ENCODE data around the gene SLC22A23. TPM values are rescaled to one million over a fixed set of nuclear protein-coding genes. Genes with fewer than 3 reads are reported as not detected.

SLC22A23 gene
- total RNA-seq, 1 donor from 2014 or later, result 19.2 TPM

GRCh38 chr6:3278691-3279090 is 178.2 kb downstream of the SLC22A23 start:
- Histone ChIP-seq H3K9me3 (no peaks in the 10 kb centered on the region), H3K4me1 (peaks cover 22% of the 10 kb centered on the region), H3K27ac (no peak overlapping the region), H3K27me3 (no peaks in the 10 kb centered on the region), H3K4me3 (no peak overlapping the region), H3K36me3 (peaks cover 7% of the 10 kb centered on the region)
- intact Hi-C loops (cut with DNase I), result no loop called here
- no peak for DNase-seq
- ATAC-seq, result no peak
- TF ChIP-seq CTCF (IDR thresholded peaks at IDR 0.05), result no peak

GRCh38 chr6:3277851-3278416 is 178.9 kb downstream of the SLC22A23 start:
- no peak for DNase-seq
- no peak for TF ChIP-seq CTCF (IDR thresholded peaks at IDR 0.05)
- H3K9me3 ChIP-seq, result no peaks in the 10 kb centered on the region
- intact Hi-C loops (cut with DNase I), result no loop called here
- H3K4me1 ChIP-seq, result peaks cover 22% of the 10 kb centered on the region
- no peak overlapping the region for H3K4me3 ChIP-seq
- H3K36me3 ChIP-seq, result peaks cover 6% of the 10 kb centered on the region
- ATAC-seq, result no peak
- H3K27ac ChIP-seq, result no peak overlapping the region
- no peaks in the 10 kb centered on the region for H3K27me3 ChIP-seq

- DNase-seq, result no peak
- H3K4me3 ChIP-seq, result no peak overlapping the region
- H3K27ac ChIP-seq, result no peak overlapping the region
- no peaks in the 10 kb centered on the region for H3K27me3 ChIP-seq
- peaks cover 13% of the 10 kb centered on the region for H3K36me3 ChIP-seq
- intact Hi-C loops (cut with DNase I), result no loop called here
- no peak for TF ChIP-seq CTCF (IDR thresholded peaks at IDR 0.05)
- ATAC-seq, result no peak
- no peaks in the 10 kb centered on the region for H3K9me3 ChIP-seq
- peaks cover 15% of the 10 kb centered on the region for H3K4me1 ChIP-seq
Measured at GRCh38 chr6:3277251-3277650, 179.6 kb downstream of the SLC22A23 start.

GRCh38 chr6:3276174-3277167 is 180.4 kb downstream of the SLC22A23 start:
- no peak for TF ChIP-seq CTCF (IDR thresholded peaks at IDR 0.05)
- Histone ChIP-seq H3K27ac (no peak overlapping the region), H3K9me3 (no peaks in the 10 kb centered on the region), H3K4me1 (peaks cover 8% of the 10 kb centered on the region), H3K27me3 (no peaks in the 10 kb centered on the region), H3K36me3 (peaks cover 20% of the 10 kb centered on the region), H3K4me3 (no peak overlapping the region)
- ATAC-seq, result no peak
- intact Hi-C loops (cut with DNase I), result no loop called here
- DNase-seq, result no peak

GRCh38 chr6:3273707-3274521 is 182.9 kb downstream of the SLC22A23 start:
- no peak for TF ChIP-seq CTCF (IDR thresholded peaks at IDR 0.05)
- intact Hi-C loops (cut with DNase I), result no loop called here

More at GRCh38 chr6:3273707-3274521, 182.9 kb downstream of the SLC22A23 start:
- Histone ChIP-seq H3K9me3 (no peaks in the 10 kb centered on the region), H3K27me3 (no peaks in the 10 kb centered on the region), H3K4me1 (no peaks in the 10 kb centered on the region), H3K4me3 (no peak overlapping the region), H3K36me3 (peaks cover 38% of the 10 kb centered on the region), H3K27ac (no peak overlapping the region)
- ATAC-seq (no peak), DNase-seq (no peak)
